Central memory CD8-positive, alpha-beta T cell (primary cell): ENCODE results near the gene ZNF660.
"Not testable (repeated sequence)": the region's sequence is repeated elsewhere in the genome, so short reads cannot be mapped to it uniquely, and the experiment has no call there.

Experiments used
- ATAC-seq: fragments of 150-1000 bp; cut with Tn5 transposase; replicated peaks from 2 replicates; pipeline ENCODE4 v1.10.0; 2022; ENCODE audit warnings: mild to moderate bottlenecking, moderate FRiP score, moderate number of reproducible peaks; ENCODE audit not compliant: poor library complexity, severe bottlenecking; ENCODE audit errors: extremely low read depth
- DNase-seq, 2 donors: peaks; one replicate each; pipeline ENCODE4 v3.0.0; 2021; ENCODE audit warnings: low spot score in 2 of 2
- H3K27ac Mint-ChIP-seq: one replicate; pipeline ENCODE4 v1.8.0; 2022; ENCODE audit warnings: low read depth, mild to moderate bottlenecking, moderate library complexity, mixed read lengths
- H3K27me3 Mint-ChIP-seq: one replicate; pipeline ENCODE4 v1.8.0; 2022; ENCODE audit warnings: mixed read lengths
- H3K36me3 Mint-ChIP-seq: one replicate; pipeline ENCODE4 v1.8.0; 2022; ENCODE audit warnings: mild to moderate bottlenecking, moderate library complexity, mixed read lengths; ENCODE audit not compliant: insufficient read depth
- H3K4me1 Mint-ChIP-seq: one replicate; pipeline ENCODE4 v1.8.0; 2022; ENCODE audit warnings: mixed read lengths
- H3K4me3 Mint-ChIP-seq: one replicate; pipeline ENCODE4 v1.8.0; 2022; ENCODE audit warnings: mild to moderate bottlenecking, moderate library complexity, mixed read lengths
- H3K9me3 Mint-ChIP-seq: one replicate; pipeline ENCODE4 v1.8.0; 2022; ENCODE audit warnings: mixed read lengths

ZNF660 gene

DNA sequence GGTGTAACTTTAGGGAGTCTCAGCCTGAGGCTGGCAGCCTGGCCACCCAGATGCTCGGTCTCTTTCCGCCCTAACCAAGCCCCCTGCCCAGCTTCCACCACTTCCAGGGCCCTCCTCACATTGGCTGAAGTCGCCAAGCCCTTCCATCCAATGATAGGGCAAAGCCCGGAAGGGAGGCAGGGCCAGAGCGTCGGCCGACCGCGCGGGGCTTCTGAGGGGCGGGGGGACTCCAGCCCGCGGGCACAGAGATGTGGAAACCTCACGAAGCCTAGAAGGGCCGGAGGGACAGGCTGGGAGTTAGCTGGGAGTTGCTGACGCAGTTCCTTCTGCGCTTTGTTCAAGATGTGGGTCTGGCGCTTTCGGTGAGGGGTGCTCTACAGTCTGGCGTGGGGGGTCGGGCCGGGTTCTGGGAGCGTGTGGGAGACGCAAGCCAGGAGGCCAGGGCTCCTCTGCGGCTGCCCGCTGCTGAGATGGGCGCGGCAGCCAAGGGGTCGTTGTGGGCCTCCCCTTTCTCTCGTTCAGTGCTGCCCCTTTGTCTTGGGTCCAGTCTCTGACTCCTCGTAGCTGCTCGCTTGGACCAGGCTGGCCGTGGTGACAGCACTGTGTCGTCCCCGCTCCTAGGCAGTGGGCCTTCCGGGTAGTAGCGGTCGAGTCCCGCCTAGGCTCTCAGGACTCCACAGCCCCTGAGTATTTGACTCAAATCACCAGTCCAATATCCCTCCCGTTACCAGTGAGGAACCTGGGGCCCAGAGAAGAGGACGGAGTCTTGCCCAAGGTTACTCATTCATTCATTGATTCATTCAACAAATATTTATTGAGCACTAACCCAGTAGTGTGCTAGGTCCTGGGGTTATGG lies at the start of gene ZNF660:
ZNF660 (plus strand) TSS at position 319 of the 856 bp plus-strand sequence. CDS start 9,230 bp downstream, outside the sequence.
- no peak for DNase-seq
- peaks cover 12% of the 10 kb centered on the region for H3K9me3 Mint-ChIP-seq
- H3K36me3 Mint-ChIP-seq = no peaks in the 10 kb centered on the region
- ATAC-seq = no peak
- no peaks in the 10 kb centered on the region for H3K4me1 Mint-ChIP-seq
- peak within 1 kb of the TSS; percentile 12 for H3K4me3 Mint-ChIP-seq
- peaks cover 64% of the 10 kb centered on the region for H3K27me3 Mint-ChIP-seq
- no peak within 1 kb of the TSS for H3K27ac Mint-ChIP-seq

DNA sequence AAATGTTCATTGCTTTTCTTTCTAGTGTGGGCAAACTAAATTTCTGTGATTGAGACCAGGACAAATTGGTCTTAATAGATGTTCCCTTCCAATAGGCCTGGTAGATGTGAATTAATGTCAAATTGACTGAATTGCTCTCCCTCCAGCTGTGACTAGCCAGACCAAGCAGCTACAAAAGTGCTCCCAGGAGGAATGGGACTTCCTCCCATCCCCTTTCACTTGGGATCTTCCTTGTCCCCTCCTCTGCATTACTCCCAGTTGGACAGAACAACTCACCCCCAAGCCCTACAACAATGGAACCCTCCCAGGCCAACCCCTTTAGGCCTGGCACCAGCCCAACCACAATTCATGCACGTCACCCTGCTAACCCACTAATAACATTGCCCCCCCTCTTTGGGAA lies 49.4 kb upstream of the ZNF660 start:
- H3K4me1 Mint-ChIP-seq = peaks cover 5% of the 10 kb centered on the region
- no peak for ATAC-seq
- peaks cover 3% of the 10 kb centered on the region for H3K36me3 Mint-ChIP-seq
- no peak for DNase-seq
- H3K9me3 Mint-ChIP-seq = no peaks in the 10 kb centered on the region
- no peak overlapping the region for H3K4me3 Mint-ChIP-seq
- H3K27me3 Mint-ChIP-seq = peaks cover 57% of the 10 kb centered on the region
- no peak overlapping the region for H3K27ac Mint-ChIP-seq

DNA sequence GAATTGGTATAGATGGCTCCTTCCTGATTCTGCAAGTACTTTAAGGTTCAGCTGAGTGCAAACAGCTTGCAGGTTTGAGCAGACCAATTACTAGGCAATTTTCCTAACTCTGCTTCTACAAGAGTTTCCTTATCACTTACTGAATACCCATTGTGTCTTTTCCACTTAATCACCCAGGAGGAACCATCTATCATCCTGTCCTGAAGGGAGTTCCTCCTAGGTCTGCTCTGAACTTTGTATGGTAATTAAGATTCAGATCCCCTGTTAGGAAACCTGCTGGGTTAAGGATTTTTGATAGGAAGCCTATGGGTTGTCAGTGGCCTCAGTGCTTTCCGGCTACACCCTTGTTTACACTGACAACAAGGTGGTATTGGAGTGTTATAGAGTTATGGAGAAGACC lies 40.0 kb upstream of the ZNF660 start:
- H3K36me3 Mint-ChIP-seq, H3K9me3 Mint-ChIP-seq, H3K4me3 Mint-ChIP-seq: not testable (repeated sequence)

DNA sequence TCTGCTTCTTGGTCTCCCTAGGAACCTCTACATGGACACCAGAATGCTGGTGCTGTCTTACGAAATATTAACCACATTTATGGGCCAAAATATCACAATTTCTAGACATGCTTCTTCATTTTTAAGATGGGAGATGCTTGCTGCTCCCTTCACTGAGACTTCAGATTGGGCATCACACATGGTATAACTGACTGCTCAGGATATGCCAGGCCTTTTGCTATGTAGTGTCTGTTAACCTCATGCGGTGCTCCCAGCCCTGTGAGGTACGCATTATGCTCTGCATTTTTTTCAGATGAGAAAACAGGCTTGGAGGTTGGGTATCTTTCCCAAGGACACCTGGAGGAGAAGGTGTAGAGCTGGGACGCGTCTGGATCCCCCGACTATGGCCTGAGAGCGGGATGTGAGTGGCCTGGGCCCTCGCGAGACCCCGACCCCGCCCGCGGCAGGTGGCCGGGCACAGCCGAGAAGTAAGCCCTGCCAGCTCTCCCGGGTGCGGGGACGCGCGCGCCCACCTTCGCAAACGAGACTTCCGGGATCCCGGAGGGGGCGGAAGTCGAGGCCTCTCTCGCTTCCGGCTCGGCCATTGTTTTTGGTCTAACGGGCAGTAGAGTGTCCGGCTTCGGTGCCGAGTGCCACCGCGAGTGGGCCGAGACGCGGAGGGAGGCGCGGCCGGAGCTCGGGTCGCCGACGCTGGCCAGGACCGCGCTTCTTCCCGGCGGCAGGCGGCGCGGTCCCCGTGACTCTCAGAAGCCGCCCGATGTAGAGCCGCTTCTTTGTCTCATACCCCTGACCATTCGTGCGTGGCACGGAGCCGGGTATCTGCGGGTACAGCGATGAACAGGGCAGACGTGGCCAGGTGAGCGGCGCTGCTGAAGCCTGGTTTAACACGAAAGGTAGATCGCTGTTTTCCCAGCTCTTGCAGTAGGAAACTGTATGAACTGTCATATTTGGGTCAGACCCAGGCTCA lies 29.9 kb upstream of the ZNF660 start, which contains the start of gene ZKSCAN7:
ZKSCAN7 (plus strand) TSS at position 568 of the 967 bp plus-strand sequence. CDS start 1,855 bp downstream, outside the sequence.
- Mint-ChIP-seq H3K27me3 (peaks cover 13% of the 10 kb centered on the region), H3K9me3 (peaks cover 13% of the 10 kb centered on the region), H3K27ac (peak within 1 kb of the TSS; percentile 75), H3K4me1 (peaks cover 22% of the 10 kb centered on the region), H3K36me3 (peaks cover 4% of the 10 kb centered on the region), H3K4me3 (peak within 1 kb of the TSS; percentile 91)
- ATAC-seq (peak; percentile 62), DNase-seq (peak; percentile 10 to 20)

More for the DNA sequence above, 40.0 kb upstream of the ZNF660 start:
- not testable (repeated sequence) for H3K4me1 Mint-ChIP-seq, H3K27ac Mint-ChIP-seq, DNase-seq, ATAC-seq
- peaks cover 33% of the 10 kb centered on the region for H3K27me3 Mint-ChIP-seq

DNA sequence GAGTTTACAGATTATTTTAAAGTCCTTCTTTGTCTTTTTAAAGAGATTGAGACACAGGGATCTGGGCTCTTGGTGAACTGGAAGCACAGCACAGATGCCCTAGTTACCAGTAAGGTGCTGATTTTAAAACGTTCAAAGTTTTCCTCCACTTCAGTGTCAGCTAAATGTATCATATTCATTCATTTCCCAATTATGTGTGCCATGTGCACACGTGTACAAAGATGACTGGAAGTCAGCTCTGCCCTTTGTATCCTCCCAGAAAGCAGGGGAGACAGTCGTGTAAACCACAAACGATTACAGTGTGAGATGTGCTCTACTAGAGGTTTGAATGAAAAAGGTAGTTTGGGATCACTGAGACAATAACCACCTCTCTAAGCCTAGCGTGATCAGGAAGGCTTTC lies 29.0 kb upstream of the ZNF660 start:
- Mint-ChIP-seq H3K36me3 (peaks cover 4% of the 10 kb centered on the region), H3K27me3 (peaks cover 11% of the 10 kb centered on the region), H3K4me1 (peaks cover 22% of the 10 kb centered on the region), H3K9me3 (peaks cover 13% of the 10 kb centered on the region), H3K27ac (peak overlapping the region; percentile 75), H3K4me3 (peak overlapping the region; percentile 91)
- DNase-seq = no peak
- no peak for ATAC-seq

DNA sequence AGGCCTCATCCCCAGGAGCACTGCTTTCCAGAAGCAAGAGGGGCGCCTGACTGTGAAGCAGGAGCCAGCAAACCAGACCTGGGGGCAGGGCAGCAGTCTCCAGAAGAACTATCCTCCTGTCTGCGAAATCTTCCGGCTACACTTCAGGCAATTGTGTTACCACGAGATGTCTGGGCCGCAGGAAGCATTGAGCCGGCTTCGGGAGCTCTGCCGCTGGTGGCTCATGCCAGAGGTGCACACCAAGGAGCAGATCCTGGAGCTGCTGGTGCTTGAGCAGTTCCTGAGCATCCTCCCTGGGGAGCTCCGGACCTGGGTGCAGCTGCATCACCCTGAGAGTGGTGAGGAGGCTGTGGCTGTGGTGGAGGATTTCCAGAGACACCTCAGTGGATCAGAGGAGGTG lies 27.7 kb upstream of the ZNF660 start:
- ATAC-seq (no peak), DNase-seq (no peak)
- H3K27ac Mint-ChIP-seq = no peak overlapping the region
- peaks cover 8% of the 10 kb centered on the region for H3K9me3 Mint-ChIP-seq
- H3K27me3 Mint-ChIP-seq = no peaks in the 10 kb centered on the region
- H3K4me1 Mint-ChIP-seq = peaks cover 22% of the 10 kb centered on the region
- H3K36me3 Mint-ChIP-seq = peaks cover 6% of the 10 kb centered on the region
- no peak overlapping the region for H3K4me3 Mint-ChIP-seq

DNA sequence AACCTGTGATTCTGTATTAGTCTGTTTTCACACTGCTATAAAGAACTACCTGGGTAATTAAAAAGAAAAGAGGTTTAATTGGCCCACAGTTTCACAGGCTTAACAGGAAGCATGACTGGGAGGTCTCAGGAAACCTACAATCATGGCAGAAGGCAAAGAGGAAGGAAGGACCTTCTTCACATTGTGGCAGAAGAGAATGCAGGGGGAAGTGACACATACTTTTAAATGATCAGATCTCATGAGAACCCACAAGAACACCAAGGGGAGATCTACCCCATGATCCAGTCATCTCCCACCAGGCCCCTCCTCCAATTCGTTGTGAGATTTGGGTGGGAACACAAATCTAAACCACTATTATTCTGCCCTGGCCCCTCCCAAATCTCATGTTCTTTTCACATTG lies 23.7 kb upstream of the ZNF660 start:
- DNase-seq (no peak), ATAC-seq (no peak)
- H3K36me3 Mint-ChIP-seq = peaks cover 4% of the 10 kb centered on the region
- H3K27ac Mint-ChIP-seq = no peak overlapping the region
- peaks cover 8% of the 10 kb centered on the region for H3K9me3 Mint-ChIP-seq
- H3K4me1 Mint-ChIP-seq = peaks cover 14% of the 10 kb centered on the region
- H3K4me3 Mint-ChIP-seq = no peak overlapping the region
- no peaks in the 10 kb centered on the region for H3K27me3 Mint-ChIP-seq

DNA sequence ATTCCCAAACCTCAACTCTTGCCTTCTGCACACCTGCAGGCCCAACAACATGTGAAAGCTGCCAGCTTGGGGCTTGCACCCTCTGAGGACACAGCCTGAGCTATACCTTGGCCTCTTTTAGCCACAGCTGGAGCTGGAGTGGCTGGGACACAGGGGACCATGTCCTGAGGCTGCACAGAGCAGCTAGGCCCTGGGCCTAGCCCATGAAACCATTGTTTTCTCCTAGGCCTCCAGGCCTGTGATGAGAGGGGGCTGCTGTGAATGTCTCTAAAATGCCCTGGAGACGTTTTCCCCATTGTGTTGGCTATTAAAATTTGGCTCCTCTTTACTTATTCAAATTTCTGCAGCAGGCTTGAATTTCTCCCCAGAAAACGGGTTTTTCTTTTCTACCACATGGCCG lies 22.6 kb upstream of the ZNF660 start:
- Mint-ChIP-seq H3K36me3 (peaks cover 4% of the 10 kb centered on the region), H3K27ac (no peak overlapping the region), H3K9me3 (peaks cover 15% of the 10 kb centered on the region), H3K4me3 (no peak overlapping the region), H3K27me3 (no peaks in the 10 kb centered on the region), H3K4me1 (peaks cover 10% of the 10 kb centered on the region)
- no peak for ATAC-seq
- DNase-seq = no peak

DNA sequence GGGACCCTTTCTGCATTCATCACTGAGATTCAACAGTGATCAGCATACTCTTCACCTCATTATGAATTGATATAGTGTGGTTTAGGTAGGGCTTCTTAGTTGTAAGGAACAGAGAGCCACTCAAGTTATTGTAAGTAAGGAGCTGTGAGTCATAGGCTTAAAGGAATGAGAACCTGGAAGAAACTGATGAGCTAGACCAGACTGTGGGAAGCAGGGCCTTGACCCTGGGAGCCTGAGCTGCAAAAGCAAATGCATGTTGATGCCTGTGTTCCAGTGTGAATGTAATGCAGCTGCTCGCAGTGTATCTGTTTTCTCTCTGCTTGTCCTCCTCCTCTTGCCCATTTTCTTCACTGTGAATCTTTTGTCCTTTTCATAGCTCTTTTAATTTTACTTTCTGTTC lies 16.2 kb upstream of the ZNF660 start:
- no peak overlapping the region for H3K27ac Mint-ChIP-seq
- peaks cover 10% of the 10 kb centered on the region for H3K4me1 Mint-ChIP-seq
- DNase-seq (no peak), ATAC-seq (no peak)
- no peak overlapping the region for H3K4me3 Mint-ChIP-seq
- H3K27me3 Mint-ChIP-seq = no peaks in the 10 kb centered on the region
- peaks cover 58% of the 10 kb centered on the region for H3K9me3 Mint-ChIP-seq
- H3K36me3 Mint-ChIP-seq = peaks cover 17% of the 10 kb centered on the region

DNA sequence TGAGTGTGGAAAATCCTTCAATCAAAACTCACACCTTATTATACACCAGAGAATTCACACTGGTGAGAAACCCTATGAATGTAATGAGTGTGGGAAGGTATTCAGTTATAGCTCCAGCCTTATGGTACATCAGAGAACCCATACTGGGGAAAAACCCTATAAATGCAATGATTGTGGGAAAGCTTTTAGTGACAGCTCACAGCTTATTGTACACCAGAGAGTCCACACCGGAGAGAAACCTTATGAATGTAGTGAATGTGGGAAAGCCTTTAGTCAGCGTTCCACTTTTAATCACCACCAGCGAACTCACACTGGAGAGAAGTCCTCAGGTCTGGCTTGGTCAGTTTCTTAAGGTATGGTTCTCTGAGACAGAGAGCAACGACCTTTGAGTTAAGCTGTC lies 13.7 kb upstream of the ZNF660 start:
- ATAC-seq = no peak
- no peak for DNase-seq
- H3K4me1 Mint-ChIP-seq = peaks cover 3% of the 10 kb centered on the region
- peaks cover 15% of the 10 kb centered on the region for H3K36me3 Mint-ChIP-seq
- no peak overlapping the region for H3K27ac Mint-ChIP-seq
- no peaks in the 10 kb centered on the region for H3K27me3 Mint-ChIP-seq
- H3K9me3 Mint-ChIP-seq = peaks cover 51% of the 10 kb centered on the region
- no peak overlapping the region for H3K4me3 Mint-ChIP-seq

DNA sequence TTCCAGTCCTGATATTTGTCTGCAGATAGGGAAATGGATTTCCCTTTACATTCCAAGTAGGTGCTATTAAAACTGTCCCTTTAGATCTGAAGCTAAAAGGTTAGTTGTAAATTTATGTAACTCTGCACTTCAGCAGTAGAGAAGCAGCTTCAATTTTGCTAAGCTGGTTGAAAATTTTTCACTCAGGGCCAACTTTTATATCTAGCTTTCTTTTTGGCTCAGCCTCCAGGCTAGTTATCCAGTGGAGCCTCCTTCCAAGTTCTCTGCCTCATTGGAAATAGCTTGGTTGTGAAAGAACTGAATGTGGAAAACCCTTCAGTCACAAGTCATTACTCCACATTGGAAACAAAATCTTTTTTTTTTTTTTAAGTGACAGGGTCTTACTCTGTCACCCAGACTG lies 8.2 kb upstream of the ZNF660 start:
- no peak overlapping the region for H3K4me3 Mint-ChIP-seq
- no peaks in the 10 kb centered on the region for H3K27me3 Mint-ChIP-seq
- no peak for ATAC-seq
- peaks cover 7% of the 10 kb centered on the region for H3K9me3 Mint-ChIP-seq
- no peaks in the 10 kb centered on the region for H3K36me3 Mint-ChIP-seq
- DNase-seq = no peak
- no peak overlapping the region for H3K27ac Mint-ChIP-seq
- H3K4me1 Mint-ChIP-seq = no peaks in the 10 kb centered on the region

DNA sequence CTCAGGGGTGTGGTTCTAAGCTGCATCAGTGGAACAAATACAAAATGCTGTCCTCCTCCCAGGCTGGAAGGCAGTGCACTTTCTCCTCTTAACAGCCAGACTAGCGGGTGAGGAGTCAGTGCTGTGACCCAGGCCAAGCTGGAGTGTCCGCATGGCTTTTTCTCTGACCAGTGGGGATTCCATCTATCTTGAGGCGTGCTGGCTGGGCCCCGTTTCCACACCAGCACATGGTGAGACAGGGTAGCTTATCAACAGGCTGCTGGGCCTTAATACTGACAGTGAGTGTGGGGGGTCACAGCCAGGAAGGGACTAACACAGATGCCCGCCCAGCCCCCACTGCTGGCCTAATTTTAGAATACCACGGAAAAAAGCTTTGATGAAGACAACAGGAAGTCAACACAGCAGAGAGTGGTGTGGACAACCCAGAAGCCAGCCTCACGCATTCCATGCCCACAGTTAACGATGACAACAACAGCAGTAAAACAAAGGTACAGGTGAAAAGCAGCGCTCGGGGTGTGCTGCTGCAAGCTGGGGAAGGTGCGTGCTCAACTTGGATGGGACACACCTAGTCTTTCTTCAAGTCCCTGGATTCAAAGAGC lies 7.3 kb upstream of the ZNF660 start:
- H3K4me3 Mint-ChIP-seq, H3K4me1 Mint-ChIP-seq, H3K36me3 Mint-ChIP-seq, H3K27me3 Mint-ChIP-seq, H3K27ac Mint-ChIP-seq, H3K9me3 Mint-ChIP-seq, DNase-seq, ATAC-seq: not testable (repeated sequence)
